SJCRH30 (cell line): ENCODE results near the gene TMEM41B. TPM values are rescaled to one million over a fixed set of nuclear protein-coding genes. Genes with fewer than 3 reads are reported as not detected.
"Not testable (repeated sequence)": the region's sequence is repeated elsewhere in the genome, so short reads cannot be mapped to it uniquely, and the experiment has no call there.

Experiments
- DNase-seq, 2 experiments: peaks; one replicate each; pipeline ENCODE4 v3.0.0-alpha.2; 2015 to 2020
- H3K27ac ChIP-seq: fragments of 250-450 bp; sonication (Bioruptor Pico); 2 replicates; pipeline ENCODE4 v1.5.1; 2020; ENCODE audit warnings: mild to moderate bottlenecking, moderate library complexity
- H3K27me3 ChIP-seq: fragments of 250-450 bp; sonication (Bioruptor Pico); 2 replicates; pipeline ENCODE4 v1.5.1; 2020; ENCODE audit warnings: mild to moderate bottlenecking, moderate library complexity
- H3K36me3 ChIP-seq: fragments of 250-450 bp; sonication (Bioruptor Pico); 2 replicates; pipeline ENCODE4 v1.5.1; 2020; ENCODE audit warnings: mild to moderate bottlenecking, moderate library complexity
- H3K4me1 ChIP-seq: fragments of 250-450 bp; sonication (Bioruptor Pico); 2 replicates; pipeline ENCODE4 v1.5.1; 2020; ENCODE audit warnings: mild to moderate bottlenecking, moderate library complexity
- H3K4me3 ChIP-seq: fragments of 250-450 bp; sonication (Bioruptor Pico); 2 replicates; pipeline ENCODE4 v1.5.1; 2020; ENCODE audit warnings: mild to moderate bottlenecking, moderate library complexity
- H3K9me3 ChIP-seq: fragments of 250-450 bp; sonication (Bioruptor Pico); replicated peaks from 2 replicates; pipeline ENCODE4 v1.5.1; 2020; ENCODE audit warnings: mild to moderate bottlenecking, moderate library complexity
- total RNA-seq: library from RNA; depleted of rRNA; stranded (reverse); fragments of >200 nt; shearing (Covaris generic); gene quantifications from 2 replicates; pipeline ENCODE4 v1.2.3, GENCODE V29; 2014

TMEM41B gene
- total RNA-seq, 1 experiment from 2014 or later, result 73.3 TPM

DNA sequence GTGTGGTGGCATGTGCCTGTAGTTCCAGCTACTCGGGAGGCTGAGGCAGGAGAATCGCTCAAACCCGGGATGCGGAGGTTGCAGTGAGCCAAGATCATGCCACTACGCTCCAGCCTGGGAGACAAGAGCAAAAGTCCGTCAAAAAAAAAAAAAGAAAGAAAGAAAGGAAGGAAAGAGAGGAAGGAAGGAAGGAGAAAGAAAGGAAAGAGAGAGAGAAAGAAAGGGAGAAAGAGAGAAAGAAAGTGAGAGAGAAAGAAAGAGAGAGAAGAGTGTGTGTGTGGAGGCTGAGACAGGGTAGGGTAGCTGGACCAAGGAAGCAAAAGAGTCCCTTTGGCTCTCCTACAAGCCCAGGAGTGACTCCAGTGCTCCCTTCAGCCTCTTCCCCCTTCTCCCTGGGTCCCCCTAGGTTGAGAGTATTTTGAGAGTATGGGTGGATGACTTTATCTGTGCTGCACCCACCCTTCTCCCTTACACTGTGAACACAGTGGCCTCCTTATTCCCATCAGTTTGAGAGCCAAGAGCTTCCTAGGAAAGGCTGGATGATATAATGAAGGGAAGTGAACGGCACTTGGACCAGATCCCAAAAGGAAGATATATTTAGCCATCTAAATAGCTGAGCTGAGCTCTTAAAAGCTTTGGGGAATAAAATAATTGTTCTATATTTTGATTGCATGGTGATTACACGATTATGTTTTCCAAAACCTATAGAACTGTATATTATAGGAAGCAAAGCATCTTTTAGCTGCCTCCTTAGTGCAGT, 39.7 kb downstream of the TMEM41B start:
- peaks cover 2% of the 10 kb centered on the region; the same call in 1 of the 2 replicates for H3K36me3 ChIP-seq
- no peaks in the 10 kb centered on the region for H3K27me3 ChIP-seq
- no peaks in the 10 kb centered on the region for H3K4me1 ChIP-seq
- H3K9me3 ChIP-seq, result no peaks in the 10 kb centered on the region
- H3K27ac ChIP-seq, result no peak overlapping the region
- no peak for DNase-seq
- H3K4me3 ChIP-seq, result no peak overlapping the region

DNA sequence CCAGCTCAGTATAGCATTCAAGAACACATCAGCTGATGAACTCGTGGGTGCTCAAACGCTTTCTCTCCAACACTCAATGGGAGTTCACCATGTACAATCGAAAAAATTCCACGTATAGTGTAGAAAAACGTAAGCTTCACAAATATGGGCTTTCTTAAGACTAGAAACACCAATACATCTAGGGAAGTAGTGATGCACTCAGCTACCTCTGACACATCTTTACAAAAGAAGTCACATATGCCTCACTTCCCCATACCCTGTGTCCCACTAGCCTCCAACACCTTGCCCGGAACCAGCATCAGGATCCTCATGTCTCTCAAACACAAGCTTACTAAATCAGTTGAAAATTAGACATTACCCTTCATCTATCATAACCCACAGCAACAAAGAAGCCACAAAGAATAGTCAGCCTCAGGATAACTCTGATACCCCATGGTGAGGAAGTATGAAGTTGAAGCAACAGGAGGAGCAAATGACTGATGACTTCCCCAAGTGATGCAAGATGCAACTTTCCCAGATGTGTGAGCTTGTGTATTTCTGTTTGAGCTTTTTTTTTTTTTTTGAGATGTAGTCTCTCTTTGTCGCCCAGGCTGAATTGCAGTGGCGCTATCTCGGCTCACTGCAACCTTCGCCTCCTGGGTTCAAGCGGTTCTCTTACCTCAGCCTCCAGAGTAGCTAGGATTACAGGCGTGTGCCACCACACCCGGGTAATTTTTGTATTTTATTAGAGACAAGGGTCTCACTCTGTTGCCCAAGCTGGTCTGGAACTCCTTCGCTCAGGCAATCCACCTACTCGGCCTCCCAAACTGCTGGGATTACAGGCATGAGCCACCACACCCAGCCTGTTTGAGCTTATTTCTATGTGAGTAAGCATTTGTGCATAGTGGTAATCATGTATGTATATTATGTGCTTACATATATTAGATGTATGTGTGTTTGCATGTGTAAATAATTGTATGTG, 40.7 kb downstream of the TMEM41B start:
- peaks cover 1% of the 10 kb centered on the region; the same call in 1 of the 2 replicates for H3K36me3 ChIP-seq
- H3K27me3 ChIP-seq, result no peaks in the 10 kb centered on the region
- H3K4me1 ChIP-seq, result no peaks in the 10 kb centered on the region
- H3K4me3 ChIP-seq, result no peak overlapping the region
- no peak for DNase-seq
- H3K27ac ChIP-seq, result no peak overlapping the region
- H3K9me3 ChIP-seq, result no peaks in the 10 kb centered on the region

GRCh38 chr11:9269492-9270013, 44.8 kb downstream of the TMEM41B start:
- no peak overlapping the region for H3K4me3 ChIP-seq
- H3K27ac ChIP-seq, result no peak overlapping the region
- H3K9me3 ChIP-seq, result no peaks in the 10 kb centered on the region
- H3K36me3 ChIP-seq, result no peaks in the 10 kb centered on the region
- H3K27me3 ChIP-seq, result no peaks in the 10 kb centered on the region
- peaks cover 2% of the 10 kb centered on the region; the same call in 1 of the 2 replicates for H3K4me1 ChIP-seq
- no peak for DNase-seq

GRCh38 chr11:9267680-9268079, 46.7 kb downstream of the TMEM41B start:
- no peak for DNase-seq
- Histone ChIP-seq H3K36me3 (no peaks in the 10 kb centered on the region), H3K27ac (no peak overlapping the region), H3K4me3 (no peak overlapping the region), H3K27me3 (no peaks in the 10 kb centered on the region), H3K9me3 (no peaks in the 10 kb centered on the region), H3K4me1 (peaks cover 2% of the 10 kb centered on the region; the same call in 1 of the 2 replicates)

DNA sequence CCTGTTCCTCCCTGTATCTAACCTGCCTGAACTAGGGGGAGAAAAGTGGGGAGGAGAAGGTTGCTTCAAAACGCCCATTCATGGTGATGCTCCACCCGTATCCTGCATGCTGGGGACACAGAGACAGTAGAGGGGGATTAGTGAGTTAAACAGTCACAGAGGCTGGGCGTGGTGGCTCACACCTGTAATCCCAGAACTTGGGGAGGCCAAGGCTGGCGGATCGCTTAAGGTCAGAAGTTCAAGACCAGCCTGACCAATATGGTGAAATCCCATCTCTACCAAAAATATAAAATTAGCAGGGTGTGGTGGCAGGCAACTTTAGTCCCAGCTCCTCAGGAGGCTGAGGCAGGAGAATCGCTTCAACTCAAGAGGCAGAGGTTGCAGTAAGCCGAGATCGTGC, 47.5 kb downstream of the TMEM41B start:
- no peaks in the 10 kb centered on the region for H3K27me3 ChIP-seq
- DNase-seq, result no peak
- H3K4me3 ChIP-seq, result no peak overlapping the region
- no peaks in the 10 kb centered on the region for H3K9me3 ChIP-seq
- no peak overlapping the region for H3K27ac ChIP-seq
- H3K4me1 ChIP-seq, result peaks cover 2% of the 10 kb centered on the region; the same call in 1 of the 2 replicates
- H3K36me3 ChIP-seq, result no peaks in the 10 kb centered on the region

DNA sequence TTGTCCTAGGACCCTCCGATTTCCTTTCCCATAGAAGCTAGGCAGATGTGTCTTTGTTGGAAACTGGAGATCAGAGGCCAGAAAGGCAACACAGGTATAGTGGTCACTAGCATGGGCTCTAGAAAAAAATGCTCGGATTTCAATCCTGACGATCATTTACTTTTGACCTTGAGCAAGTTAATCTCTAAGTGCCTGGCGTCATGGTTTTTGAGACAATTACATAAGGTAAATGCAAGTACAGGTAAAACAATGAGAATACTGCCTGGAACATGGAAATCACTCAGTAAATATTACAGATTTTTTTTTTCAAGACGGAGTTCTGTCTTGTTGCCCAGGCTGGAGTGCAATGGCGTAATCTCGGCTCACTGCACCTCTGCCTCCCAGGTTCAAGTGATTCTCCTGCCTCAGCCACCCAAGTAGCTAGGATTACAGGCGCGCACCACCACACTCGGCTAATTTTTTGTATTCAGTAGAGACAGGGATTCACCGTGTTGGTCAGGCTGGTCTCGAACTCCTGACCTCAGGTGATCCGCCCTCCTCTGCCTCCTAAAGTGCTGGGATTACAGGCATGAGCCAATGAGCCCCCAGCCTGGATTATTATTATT, 48.2 kb downstream of the TMEM41B start:
- Histone ChIP-seq H3K4me1 (peaks cover 4% of the 10 kb centered on the region), H3K27ac (no peak overlapping the region), H3K4me3 (peak overlapping the region; percentile 99), H3K36me3 (no peaks in the 10 kb centered on the region), H3K27me3 (no peaks in the 10 kb centered on the region), H3K9me3 (no peaks in the 10 kb centered on the region)
- DNase-seq, result no peak

- DNase-seq, result peak; percentile 92 to 94
- Histone ChIP-seq H3K4me1 (peaks cover 11% of the 10 kb centered on the region), H3K27ac (peak within 1 kb of the TSS; percentile 79), H3K9me3 (no peaks in the 10 kb centered on the region), H3K36me3 (no peaks in the 10 kb centered on the region), H3K27me3 (no peaks in the 10 kb centered on the region), H3K4me3 (peak within 1 kb of the TSS; percentile 99)
These were observed 48.9 kb downstream of the TMEM41B start, which contains the start of gene DENND5A for GRCh38 chr11:9265211-9266131. Gene DENND5A (minus strand): TSS chr11:9265350. CDS start chr11:9265069, 281 bp downstream.

DNA sequence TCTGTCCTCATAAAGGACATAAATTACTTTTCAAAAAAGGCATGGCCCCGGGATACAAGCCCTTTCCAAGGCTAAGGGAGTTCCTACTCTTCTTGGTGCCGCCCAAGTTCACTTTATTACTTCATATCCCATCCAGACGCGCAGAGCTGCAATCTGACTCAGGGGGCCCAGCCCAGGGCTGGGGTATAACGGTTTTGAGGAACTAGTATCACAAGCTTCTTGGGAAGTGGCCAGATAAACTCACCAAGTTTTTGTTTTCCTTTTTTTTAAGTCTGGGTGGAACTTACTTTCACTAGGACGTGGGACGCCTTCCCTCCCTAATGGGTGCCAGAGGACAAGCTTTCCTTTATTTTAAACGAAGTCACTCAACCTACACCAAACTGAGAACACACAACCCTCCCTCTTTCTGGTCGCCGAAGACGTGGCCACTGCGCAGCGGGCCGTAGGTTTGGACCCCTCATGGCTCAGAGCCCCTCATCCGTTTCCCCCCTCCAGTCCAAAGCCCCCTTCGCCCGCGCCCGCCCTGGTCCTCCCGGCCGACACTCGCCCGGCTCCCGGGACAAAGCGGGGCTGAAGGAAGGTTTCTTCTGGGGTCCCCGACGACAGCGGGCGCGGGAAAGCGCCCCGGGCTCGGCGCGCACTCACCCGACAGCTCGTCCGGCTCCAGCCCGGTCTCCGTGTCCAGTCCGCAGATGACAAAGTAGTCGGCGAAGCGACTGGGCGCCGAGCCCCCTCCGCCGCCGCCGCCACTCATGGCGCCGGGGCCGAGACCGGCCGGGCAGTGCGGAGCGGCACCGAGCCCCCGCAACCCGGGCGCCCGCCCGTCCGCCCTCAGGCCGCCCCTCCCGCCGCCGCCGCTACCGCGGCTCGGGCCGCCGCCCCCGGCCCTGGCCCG, 49.8 kb downstream of the TMEM41B start:
- H3K36me3 ChIP-seq, result no peaks in the 10 kb centered on the region
- H3K4me1 ChIP-seq, result peaks cover 15% of the 10 kb centered on the region
- H3K9me3 ChIP-seq, result no peaks in the 10 kb centered on the region
- H3K4me3 ChIP-seq, result peak overlapping the region; percentile 99
- DNase-seq, result peak; percentile 58 to 70
- no peaks in the 10 kb centered on the region for H3K27me3 ChIP-seq
- H3K27ac ChIP-seq, result peak overlapping the region; percentile 79

GRCh38 chr11:9263840-9264315, 50.5 kb downstream of the TMEM41B start:
- no peaks in the 10 kb centered on the region; the same call in 1 of the 2 replicates for H3K36me3 ChIP-seq
- H3K4me3 ChIP-seq, result peak overlapping the region; percentile 99
- no peak for DNase-seq
- H3K4me1 ChIP-seq, result peaks cover 15% of the 10 kb centered on the region
- H3K27me3 ChIP-seq, result no peaks in the 10 kb centered on the region
- peak overlapping the region; percentile 79; the same call in 1 of the 2 replicates for H3K27ac ChIP-seq
- no peaks in the 10 kb centered on the region for H3K9me3 ChIP-seq

GRCh38 chr11:9260838-9261146, 53.6 kb downstream of the TMEM41B start:
- peak in 1 of 2 experiments; percentile 36 for DNase-seq
- H3K4me1 ChIP-seq, result peaks cover 13% of the 10 kb centered on the region

GRCh38 chr11:9259981-9260837, 54.2 kb downstream of the TMEM41B start:
- DNase-seq, result no peak
- Histone ChIP-seq H3K27ac (no peak overlapping the region), H3K9me3 (no peaks in the 10 kb centered on the region; the same call in 1 of the 2 replicates), H3K4me1 (peaks cover 13% of the 10 kb centered on the region), H3K27me3 (no peaks in the 10 kb centered on the region), H3K36me3 (peaks cover 10% of the 10 kb centered on the region), H3K4me3 (no peak overlapping the region)

More at GRCh38 chr11:9260838-9261146, 53.6 kb downstream of the TMEM41B start:
- not testable (repeated sequence) for H3K27ac ChIP-seq, H3K9me3 ChIP-seq, H3K36me3 ChIP-seq, H3K27me3 ChIP-seq, H3K4me3 ChIP-seq

GRCh38 chr11:9258279-9258678, 56.1 kb downstream of the TMEM41B start:
- DNase-seq, H3K9me3 ChIP-seq: not testable (repeated sequence)

More at GRCh38 chr11:9258279-9258678, 56.1 kb downstream of the TMEM41B start:
- H3K4me3 ChIP-seq, H3K27ac ChIP-seq, H3K27me3 ChIP-seq: not testable (repeated sequence)
- peaks cover 17% of the 10 kb centered on the region for H3K36me3 ChIP-seq
- H3K4me1 ChIP-seq, result peaks cover 13% of the 10 kb centered on the region
